SK-N-SH treated with all-trans-retinoic acid at 6 μM for 48 hours (cell line): Measurements from ENCODE around the gene TMEM51.

Experiments
- ARNTL ChIP-seq: fragments of 450-650 bp; formaldehyde crosslinking; IDR thresholded peaks from 2 replicates; pipeline ENCODE4 v1.5.0; 2020; ENCODE audit warnings: low read depth, mild to moderate bottlenecking, moderate library complexity, borderline replicate concordance
- CREB5 ChIP-seq: fragments of 250-450 bp; sonication (Bioruptor Pico); IDR thresholded peaks from 2 replicates; pipeline ENCODE4 v1.5.1; 2020; ENCODE audit warnings: low read depth, mild to moderate bottlenecking, moderate library complexity
- GLIS3 ChIP-seq: fragments of 250-450 bp; sonication (Bioruptor Pico); IDR thresholded peaks from 2 replicates; pipeline ENCODE4 v1.5.0; 2020; ENCODE audit warnings: mild to moderate bottlenecking, moderate library complexity
- OSR1 ChIP-seq: fragments of 250-450 bp; sonication (Bioruptor Pico); IDR thresholded peaks from 2 replicates; pipeline ENCODE4 v1.8.0; 2022; ENCODE audit warnings: moderate library complexity, mild to moderate bottlenecking, inconsistent platforms
- PATZ1 ChIP-seq: fragments of 250-450 bp; sonication (Bioruptor Pico); IDR thresholded peaks from 2 replicates; pipeline ENCODE4 v1.8.0; 2020; ENCODE audit warnings: mild to moderate bottlenecking, moderate library complexity, borderline replicate concordance
- POU6F1 ChIP-seq: fragments of 250-450 bp; sonication (Bioruptor Pico); IDR thresholded peaks from 2 replicates; pipeline ENCODE4 v1.8.0; 2021; ENCODE audit warnings: low read depth, mild to moderate bottlenecking, moderate library complexity, borderline replicate concordance
- RARB ChIP-seq: fragments of 250-450 bp; sonication (Bioruptor Pico); IDR thresholded peaks from 2 replicates; pipeline ENCODE4 v1.8.0; 2021; ENCODE audit warnings: mild to moderate bottlenecking, moderate library complexity
- SNAI2 ChIP-seq: fragments of 250-450 bp; sonication (Bioruptor Pico); IDR thresholded peaks from 2 replicates; pipeline ENCODE4 v1.5.0; 2020; ENCODE audit warnings: mild to moderate bottlenecking, moderate library complexity
- TCF4 ChIP-seq: fragments of 250-450 bp; sonication (Bioruptor Pico); IDR thresholded peaks from 2 replicates; pipeline ENCODE4 v1.8.0; 2021; ENCODE audit warnings: mild to moderate bottlenecking, moderate library complexity, borderline replicate concordance
- ZC3H10 ChIP-seq: fragments of 250-450 bp; sonication (Bioruptor Pico); IDR thresholded peaks from 2 replicates; pipeline ENCODE4 v1.5.1; 2021; ENCODE audit warnings: mild to moderate bottlenecking, moderate library complexity
- ZFP3 ChIP-seq: fragments of 250-450 bp; sonication (Bioruptor Pico); IDR thresholded peaks from 2 replicates; pipeline ENCODE4 v1.5.0; 2020; ENCODE audit warnings: mild to moderate bottlenecking, moderate library complexity
- TF ChIP-seq, protein P1 (sequence below): fragments of 250-450 bp; sonication (Bioruptor Pico); IDR thresholded peaks from 2 replicates; pipeline ENCODE4 v1.5.0; 2020; ENCODE audit warnings: mild to moderate bottlenecking, moderate library complexity

DNA sequence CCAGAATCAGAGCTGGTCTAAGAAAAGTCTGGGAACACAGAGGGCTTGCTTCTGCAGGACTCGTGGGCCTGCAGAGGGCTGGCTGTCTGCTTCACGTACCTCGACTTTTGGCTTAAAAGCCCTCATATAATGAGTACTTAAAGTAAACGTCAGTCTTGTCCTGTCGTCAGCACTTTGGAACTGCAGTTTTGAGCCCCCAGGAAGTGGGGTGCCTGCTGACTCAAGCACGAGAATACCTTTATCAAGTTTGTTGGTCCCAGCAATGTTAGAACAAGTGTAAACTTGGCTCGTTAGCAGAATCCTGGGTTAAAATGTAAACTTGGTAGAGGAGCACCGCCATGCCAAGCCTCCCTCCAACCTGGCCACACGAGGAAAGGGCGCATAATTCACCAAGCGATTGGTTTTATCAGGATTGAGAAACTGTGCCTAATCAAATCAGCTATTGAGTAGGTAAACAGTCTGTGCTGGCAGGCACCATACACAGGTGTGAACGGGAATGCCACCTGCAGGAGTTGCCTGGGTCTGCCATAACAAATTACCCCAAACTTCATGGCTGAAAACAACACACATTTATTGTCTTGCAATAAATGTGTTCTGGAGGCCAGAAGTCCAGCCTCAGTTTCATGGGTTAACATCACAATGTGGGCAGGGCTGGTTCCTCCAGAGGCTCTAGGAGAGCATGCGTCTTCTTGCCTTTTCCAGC is 48.5 kb downstream of the TMEM51 start:
- TF ChIP-seq SNAI2 (CRISPR knock-in tag) = no peak
- TF ChIP-seq RARB (CRISPR knock-in tag) = no peak
- no peak for TF ChIP-seq CREB5 (CRISPR knock-in tag)
- TF ChIP-seq ZFP3 = no peak
- TF ChIP-seq, protein P1, sequence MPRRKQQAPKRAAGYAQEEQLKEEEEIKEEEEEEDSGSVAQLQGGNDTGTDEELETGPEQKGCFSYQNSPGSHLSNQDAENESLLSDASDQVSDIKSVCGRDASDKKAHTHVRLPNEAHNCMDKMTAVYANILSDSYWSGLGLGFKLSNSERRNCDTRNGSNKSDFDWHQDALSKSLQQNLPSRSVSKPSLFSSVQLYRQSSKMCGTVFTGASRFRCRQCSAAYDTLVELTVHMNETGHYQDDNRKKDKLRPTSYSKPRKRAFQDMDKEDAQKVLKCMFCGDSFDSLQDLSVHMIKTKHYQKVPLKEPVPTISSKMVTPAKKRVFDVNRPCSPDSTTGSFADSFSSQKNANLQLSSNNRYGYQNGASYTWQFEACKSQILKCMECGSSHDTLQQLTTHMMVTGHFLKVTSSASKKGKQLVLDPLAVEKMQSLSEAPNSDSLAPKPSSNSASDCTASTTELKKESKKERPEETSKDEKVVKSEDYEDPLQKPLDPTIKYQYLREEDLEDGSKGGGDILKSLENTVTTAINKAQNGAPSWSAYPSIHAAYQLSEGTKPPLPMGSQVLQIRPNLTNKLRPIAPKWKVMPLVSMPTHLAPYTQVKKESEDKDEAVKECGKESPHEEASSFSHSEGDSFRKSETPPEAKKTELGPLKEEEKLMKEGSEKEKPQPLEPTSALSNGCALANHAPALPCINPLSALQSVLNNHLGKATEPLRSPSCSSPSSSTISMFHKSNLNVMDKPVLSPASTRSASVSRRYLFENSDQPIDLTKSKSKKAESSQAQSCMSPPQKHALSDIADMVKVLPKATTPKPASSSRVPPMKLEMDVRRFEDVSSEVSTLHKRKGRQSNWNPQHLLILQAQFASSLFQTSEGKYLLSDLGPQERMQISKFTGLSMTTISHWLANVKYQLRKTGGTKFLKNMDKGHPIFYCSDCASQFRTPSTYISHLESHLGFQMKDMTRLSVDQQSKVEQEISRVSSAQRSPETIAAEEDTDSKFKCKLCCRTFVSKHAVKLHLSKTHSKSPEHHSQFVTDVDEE (CRISPR knock-in tag) = no peak
- no peak for TF ChIP-seq PATZ1
- no peak for TF ChIP-seq ZC3H10 (CRISPR knock-in tag)
- TF ChIP-seq ARNTL (CRISPR knock-in tag) = no peak
- TF ChIP-seq TCF4 (CRISPR knock-in tag) = no peak
- TF ChIP-seq POU6F1 (CRISPR knock-in tag) = no peak
- TF ChIP-seq GLIS3 = no peak
- TF ChIP-seq OSR1 (CRISPR knock-in tag) = no peak
